SU-DHL-6 (cell line): ENCODE data around the gene BCL2L14.

ENCODE experiments used
- EZH2phosphoT487 ChIP-seq: fragments of 200-600 bp; sonication (generic), shearing (Covaris generic); conservative IDR thresholded peaks from 2 replicates; pipeline ENCODE4 v1.6.1; 2018; ENCODE audit warnings: mild to moderate bottlenecking, antibody characterized with exemption, low read length, moderate library complexity, mixed read lengths
- TF ChIP-seq, protein P1 (sequence below): fragments of 200-600 bp; sonication (generic); IDR thresholded peaks from one replicate; pipeline ENCODE4 v1.5.1; 2017; ENCODE audit warnings: antibody characterized with exemption, mild to moderate bottlenecking, low read length, moderate library complexity; ENCODE audit not compliant: insufficient read depth, poor library complexity, severe bottlenecking

GRCh38 chr12:12048714-12049113 is 22.0 kb upstream of the BCL2L14 start:
- TF ChIP-seq, protein P1, sequence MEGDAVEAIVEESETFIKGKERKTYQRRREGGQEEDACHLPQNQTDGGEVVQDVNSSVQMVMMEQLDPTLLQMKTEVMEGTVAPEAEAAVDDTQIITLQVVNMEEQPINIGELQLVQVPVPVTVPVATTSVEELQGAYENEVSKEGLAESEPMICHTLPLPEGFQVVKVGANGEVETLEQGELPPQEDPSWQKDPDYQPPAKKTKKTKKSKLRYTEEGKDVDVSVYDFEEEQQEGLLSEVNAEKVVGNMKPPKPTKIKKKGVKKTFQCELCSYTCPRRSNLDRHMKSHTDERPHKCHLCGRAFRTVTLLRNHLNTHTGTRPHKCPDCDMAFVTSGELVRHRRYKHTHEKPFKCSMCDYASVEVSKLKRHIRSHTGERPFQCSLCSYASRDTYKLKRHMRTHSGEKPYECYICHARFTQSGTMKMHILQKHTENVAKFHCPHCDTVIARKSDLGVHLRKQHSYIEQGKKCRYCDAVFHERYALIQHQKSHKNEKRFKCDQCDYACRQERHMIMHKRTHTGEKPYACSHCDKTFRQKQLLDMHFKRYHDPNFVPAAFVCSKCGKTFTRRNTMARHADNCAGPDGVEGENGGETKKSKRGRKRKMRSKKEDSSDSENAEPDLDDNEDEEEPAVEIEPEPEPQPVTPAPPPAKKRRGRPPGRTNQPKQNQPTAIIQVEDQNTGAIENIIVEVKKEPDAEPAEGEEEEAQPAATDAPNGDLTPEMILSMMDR = no peak
- no peak for TF ChIP-seq EZH2phosphoT487
